GM21528 (cell line): ENCODE data around the gene CCDC127.
"Not testable (repeated sequence)": the region's sequence is repeated elsewhere in the genome, so short reads cannot be mapped to it uniquely, and the experiment has no call there.

ENCODE experiments used
- ATAC-seq: cut with Tn5 transposase; IDR thresholded peaks from one replicate; pipeline ENCODE4 v1.9.1; 2021; ENCODE audit warnings: mild to moderate bottlenecking, moderate library complexity; ENCODE audit not compliant: unreplicated experiment, low FRiP score

Gene CCDC127

GRCh38 chr5:174876-175465, 43.0 kb downstream of the CCDC127 start:
- no peak for ATAC-seq

- no peak for ATAC-seq
Measured at GRCh38 chr5:174291-174600, 43.7 kb downstream of the CCDC127 start.

DNA sequence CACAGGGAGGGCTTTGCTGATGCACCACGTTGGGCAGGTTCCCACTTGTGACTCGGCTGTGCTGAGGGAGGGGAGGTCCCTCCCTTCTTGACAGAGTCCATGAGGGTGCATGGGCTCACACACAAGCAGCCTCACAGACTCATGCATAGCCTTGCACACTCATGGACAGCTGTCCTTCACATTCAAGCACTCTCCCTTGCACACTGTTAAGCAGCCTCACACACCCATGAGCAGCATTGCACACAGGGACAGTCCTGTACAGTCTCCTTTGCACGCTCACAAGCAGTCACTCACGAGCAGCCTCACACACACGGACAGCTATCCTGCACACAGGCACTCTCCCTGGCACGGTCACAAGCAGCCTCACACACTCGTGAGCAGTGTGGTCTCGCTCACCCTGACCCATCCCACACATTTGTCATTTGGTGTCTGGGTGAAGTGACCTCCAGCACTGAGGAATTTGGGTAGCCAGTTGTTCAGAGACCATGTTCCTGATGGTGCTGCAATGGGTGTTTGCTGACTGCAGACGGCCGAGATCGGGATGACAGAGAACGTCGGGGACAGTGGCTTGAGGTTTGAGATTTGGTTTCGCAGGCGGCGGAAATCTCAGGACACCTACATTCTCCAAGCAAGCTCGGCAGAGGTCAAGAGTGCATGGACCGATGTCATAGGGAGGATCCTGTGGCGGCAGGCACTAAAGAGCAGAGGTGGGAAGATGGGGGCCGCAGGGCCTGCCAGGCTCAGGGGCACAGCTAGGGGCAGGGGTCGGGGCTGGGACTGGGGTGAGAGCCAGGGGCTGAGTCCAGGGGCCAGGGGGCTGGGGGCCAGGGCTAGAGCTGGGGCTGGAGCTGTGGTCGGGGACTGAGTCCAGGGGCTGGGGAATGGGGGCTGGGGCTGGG, 44.3 kb downstream of the CCDC127 start:
- no peak for ATAC-seq

DNA sequence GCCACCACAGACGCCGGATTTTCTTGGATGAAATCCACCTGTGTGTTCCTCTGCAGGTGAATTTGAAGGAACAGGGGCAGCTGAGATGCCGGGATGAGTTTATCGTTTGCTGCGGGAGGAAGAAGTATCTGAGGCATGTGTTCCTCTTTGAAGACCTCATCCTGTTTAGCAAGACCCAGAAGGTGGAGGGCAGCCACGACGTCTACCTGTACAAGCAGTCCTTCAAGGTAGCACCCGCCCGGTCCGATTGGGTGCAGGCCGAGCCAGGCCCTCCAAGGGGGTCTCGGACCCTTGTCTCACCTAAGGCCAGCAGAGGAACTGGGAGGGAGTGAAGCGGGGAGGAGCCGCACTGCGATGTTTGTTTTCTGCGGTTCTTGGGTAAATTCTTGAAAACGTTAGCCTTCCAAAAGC, 45.1 kb downstream of the CCDC127 start:
- no peak for ATAC-seq

DNA sequence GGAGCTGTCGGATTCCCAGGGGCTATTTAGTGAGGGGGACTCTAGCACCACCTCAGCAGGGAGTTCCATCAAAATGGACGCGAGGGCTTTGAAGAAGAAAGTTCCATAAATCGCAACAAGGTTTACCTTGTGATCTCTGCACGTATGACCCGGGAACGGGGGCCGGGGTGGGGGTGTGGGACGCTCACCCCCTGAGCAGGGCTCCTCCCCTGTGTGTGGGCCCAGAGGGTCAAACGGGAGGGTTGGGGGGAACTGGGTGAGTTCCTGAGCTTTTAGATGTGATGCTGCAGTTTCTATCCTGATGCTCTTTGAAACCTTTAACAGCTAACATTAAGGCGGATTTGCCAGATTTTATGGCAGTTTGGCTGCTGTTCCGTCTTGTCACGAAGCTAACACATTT, 45.5 kb downstream of the CCDC127 start:
- no peak for ATAC-seq

DNA sequence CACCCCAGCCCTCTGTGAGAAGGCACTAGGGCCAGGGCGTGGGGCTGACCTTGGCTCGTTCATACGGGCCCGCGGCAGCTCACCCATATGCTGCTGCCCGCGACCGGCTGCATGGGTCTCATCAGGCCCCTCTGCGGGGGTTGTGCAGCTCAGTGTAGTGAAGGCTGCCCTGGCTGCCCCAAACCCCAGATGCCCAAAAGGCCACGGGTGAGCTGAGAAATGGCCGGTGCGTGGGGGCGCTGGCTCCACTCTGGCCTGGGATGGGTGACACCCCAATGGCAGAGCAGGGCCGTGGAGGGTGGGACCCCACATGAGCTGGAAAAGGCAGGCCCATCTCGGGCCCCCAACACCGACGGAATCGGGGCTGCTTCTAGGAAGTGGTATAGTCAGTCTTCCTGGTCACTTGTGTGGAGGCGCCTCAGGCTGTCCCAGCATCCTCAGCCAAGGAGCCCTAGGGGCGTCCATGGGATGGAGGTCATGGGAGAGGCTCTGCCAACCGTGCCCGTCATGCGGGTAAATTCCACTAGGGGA, 46.1 kb downstream of the CCDC127 start:
- ATAC-seq = no peak

GRCh38 chr5:170971-171800, 46.8 kb downstream of the CCDC127 start:
- ATAC-seq = no peak

DNA sequence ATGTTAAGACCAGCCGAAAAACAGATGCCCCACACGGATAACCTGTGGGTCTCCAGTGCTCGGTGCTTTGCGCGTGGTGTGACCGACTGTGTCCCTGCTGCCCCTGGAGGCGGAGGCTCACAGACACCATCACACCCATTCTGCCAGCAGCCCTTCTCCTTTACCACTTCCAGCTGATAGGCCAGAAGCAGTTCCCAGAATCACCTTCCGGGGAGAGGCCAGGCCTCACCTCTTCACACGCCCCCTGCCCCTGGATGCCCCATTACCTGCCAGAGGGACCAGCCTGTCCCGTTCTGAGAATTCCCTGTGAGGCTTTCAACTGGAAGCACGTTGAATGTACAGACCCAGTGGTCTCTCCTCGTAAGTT, 48.2 kb downstream of the CCDC127 start:
- ATAC-seq = no peak

DNA sequence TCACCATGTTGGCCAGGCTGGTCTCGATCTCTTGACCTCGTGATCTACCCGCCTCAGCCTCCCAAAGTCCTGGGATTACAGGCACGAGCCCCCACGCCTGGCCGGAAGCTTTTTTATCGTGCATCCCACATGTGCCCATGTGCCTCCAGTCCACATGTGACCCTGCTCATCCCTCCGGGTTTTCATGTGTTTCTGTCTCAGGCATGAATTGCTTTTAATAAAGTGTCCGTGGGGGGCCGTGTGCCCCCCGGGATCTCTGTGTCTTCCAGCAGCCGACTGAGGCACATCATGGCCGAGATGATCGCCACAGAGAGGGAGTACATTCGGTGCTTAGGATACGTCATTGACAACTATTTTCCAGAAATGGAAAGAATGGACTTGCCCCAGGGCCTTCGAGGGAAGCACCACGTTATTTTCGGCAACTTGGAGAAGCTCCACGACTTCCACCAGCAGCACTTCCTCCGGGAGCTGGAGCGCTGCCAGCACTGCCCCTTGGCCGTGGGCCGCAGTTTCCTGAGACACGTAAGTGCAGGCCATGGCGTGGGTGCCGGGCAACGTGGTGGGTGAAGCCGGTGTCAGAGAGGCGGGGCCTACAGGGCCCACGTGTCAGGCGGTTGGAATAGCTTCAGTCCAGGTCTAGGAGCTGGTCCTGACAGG, 48.8 kb downstream of the CCDC127 start:
- no peak for ATAC-seq

GRCh38 chr5:167982-168660, 49.8 kb downstream of the CCDC127 start:
- no peak for ATAC-seq

DNA sequence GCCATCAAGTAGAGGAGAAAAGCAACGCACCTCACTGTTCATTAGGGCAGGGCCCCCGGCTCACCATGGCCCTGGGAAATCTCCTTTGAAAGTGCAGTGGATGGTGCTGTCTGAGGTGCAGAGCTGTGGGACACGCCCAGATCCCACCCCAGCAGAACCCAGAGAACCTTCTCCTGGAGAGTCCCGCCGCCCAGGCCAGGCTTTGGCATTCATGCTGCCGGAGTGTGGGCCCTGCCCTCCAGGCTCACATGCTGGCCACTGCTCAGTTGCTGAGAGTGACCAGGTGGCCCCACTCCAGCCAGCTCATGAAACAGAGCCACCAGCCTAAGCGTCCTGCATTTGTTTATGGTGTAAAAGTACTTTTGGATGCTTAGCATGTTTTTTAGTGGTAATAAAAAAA, 50.4 kb downstream of the CCDC127 start:
- no peak for ATAC-seq

DNA sequence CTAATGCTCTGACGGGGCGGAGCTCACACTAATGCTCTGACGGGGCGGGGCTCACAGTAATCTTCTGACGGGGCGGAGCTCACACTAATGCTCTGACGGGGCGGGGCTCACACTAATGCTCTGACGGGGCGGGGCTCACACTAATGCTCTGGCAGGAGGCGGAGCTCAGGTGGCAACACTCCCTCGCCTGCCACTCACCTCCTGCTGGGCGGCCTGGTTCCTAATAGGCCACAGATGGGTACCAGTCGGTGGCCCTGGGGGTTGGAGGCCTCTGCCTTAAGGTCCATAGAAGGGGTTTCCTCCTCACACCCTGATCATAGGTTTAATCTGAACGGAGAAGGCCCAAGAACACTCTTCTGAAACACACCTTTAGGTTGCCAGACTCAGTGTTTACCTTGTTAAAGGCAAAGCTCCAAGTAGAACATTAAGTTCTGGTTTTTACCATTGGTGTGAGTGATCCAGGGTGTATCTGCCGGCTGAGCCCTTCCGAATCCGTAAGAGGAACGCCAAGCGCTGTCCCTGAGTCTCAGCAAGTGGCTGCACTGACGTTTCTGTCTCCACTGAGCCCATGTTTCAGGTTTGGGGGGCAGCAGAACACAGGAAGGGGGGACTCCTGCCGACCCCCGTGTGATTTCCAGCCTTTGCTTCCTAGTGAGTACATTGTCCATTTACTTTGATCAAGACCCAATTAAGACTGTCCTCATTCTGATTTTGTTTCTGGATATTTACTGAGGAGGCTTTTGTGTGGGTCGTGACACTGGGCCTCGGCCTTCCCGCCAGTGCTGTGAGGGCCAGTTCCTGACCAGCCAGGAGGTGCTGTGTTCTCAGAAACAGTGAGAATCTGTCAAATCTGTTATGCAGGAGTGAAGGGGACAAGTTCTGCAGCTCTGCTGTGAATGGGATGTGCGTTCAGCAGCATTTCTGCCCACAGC, 51.2 kb downstream of the CCDC127 start:
- ATAC-seq = no peak

GRCh38 chr5:164783-165182, 53.2 kb downstream of the CCDC127 start:
- not testable (repeated sequence) for ATAC-seq

DNA sequence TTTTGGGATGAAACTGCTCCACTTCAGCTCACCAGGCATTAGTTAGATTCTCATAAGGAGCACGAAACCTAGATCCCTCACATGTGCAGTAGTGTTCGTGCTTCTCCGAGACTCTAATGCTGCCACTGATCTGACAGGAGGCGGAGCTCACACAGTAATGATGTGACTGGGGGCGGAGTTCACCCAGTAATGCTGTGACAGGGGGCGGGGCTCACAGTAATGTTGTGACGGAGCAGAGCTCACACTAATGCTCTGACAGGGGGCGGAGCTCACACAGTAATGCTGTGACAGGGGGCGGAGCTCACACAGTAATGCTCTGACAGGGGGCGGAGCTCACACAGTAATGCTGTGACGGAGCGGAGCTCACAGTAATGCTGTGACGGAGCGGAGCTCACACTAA, 53.7 kb downstream of the CCDC127 start:
- ATAC-seq = no peak

GRCh38 chr5:163841-164240, 54.1 kb downstream of the CCDC127 start:
- no peak for ATAC-seq

DNA sequence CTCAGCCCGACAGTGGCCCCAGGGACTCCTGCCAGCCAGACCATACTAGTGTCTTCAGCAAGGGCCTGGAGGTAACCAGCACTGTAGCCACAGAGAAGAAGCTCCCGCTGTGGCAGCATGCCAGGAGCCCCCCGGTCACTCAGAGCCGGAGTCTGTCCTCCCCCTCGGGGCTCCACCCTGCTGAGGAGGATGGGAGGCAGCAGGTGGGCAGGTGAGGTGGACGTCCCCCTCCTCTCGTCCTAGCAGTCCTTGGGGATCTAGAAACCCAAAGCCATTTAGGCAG, 54.7 kb downstream of the CCDC127 start:
- no peak for ATAC-seq

DNA sequence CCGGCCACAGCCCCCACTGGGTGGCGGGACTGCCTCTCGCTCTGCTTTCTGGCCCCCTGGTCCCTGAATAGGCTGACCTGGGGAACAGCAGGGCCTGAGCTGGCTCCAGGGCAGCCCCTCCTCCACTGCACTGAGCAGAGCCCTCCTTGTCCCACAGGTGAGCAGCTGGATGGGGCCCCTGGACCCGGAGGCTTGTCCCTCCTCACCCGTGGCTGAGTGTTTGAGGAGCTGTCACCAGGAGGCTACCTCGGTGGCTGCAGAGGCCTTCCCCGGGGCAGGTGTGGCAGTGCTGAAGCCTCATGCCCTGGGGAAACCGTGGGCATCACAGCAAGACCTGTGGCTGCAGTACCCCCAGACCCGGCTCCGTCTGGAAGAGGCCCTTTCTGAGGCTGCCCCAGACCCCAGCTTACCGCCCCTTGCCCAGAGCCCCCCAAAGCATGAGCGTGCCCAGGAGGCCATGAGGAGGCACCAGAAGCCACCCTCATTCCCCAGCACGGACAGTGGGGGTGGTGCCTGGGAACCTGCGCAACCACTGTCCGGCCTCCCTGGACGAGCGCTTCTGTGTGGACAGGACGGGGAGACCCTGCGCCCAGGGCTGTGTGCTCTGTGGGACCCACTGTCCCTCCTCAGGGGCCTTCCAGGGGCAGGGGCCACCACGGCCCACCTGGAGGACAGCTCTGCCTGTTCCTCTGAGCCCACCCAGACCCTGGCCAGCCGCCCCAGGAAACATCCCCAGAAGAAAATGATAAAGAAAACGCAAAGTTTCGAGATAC, 55.2 kb downstream of the CCDC127 start:
- ATAC-seq = no peak

DNA sequence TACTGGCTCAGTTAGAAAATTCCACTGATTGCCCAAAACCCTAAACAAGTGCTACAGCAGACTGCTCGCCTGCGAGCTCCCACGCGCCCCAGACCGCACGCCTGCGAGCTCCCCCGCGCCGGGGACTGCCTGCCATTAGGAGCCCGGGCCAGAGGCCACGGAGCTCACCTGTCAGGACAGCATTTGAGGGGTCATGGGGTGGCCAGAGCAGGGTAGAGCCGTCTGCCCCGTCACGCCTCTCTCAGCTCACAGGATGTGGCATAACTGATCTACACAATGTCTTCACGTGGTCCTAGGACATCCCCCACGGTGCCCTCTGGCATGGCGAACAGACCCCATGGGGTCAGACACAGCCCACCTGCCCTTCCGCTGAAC, 55.8 kb downstream of the CCDC127 start:
- ATAC-seq = no peak

GRCh38 chr5:161803-162110, 56.2 kb downstream of the CCDC127 start:
- no peak for ATAC-seq
